EH (cell line): ENCODE data around the gene IQSEC1.
"Not testable (repeated sequence)": the region's sequence is repeated elsewhere in the genome, so short reads cannot be mapped to it uniquely, and the experiment has no call there.

Experiments
- DNase-seq: peaks from one replicate; pipeline ENCODE4 v3.0.0-alpha.2; 2015; ENCODE audit warnings: low read depth

The IQSEC1 gene

GRCh38 chr3:12893247-12893646 lies 180.0 kb downstream of the IQSEC1 start:
- no peak for DNase-seq

- DNase-seq: no peak
Observed at GRCh38 chr3:12892840-12893189, 180.4 kb downstream of the IQSEC1 start.

GRCh38 chr3:12891985-12892839 lies 181.0 kb downstream of the IQSEC1 start:
- DNase-seq: peak; percentile 71

GRCh38 chr3:12891391-12891984 lies 181.7 kb downstream of the IQSEC1 start:
- no peak for DNase-seq

- DNase-seq: no peak
Observed at GRCh38 chr3:12890610-12891390, 182.4 kb downstream of the IQSEC1 start.

- DNase-seq: no peak
Observed at GRCh38 chr3:12886736-12887135, 186.5 kb downstream of the IQSEC1 start.

GRCh38 chr3:12886106-12886679 lies 187.0 kb downstream of the IQSEC1 start:
- DNase-seq: no peak

GRCh38 chr3:12885583-12885930 lies 187.7 kb downstream of the IQSEC1 start:
- no peak for DNase-seq

GRCh38 chr3:12884790-12885582 lies 188.2 kb downstream of the IQSEC1 start:
- DNase-seq: no peak

GRCh38 chr3:12884186-12884680 lies 189.0 kb downstream of the IQSEC1 start:
- DNase-seq: peak; percentile 55

- no peak for DNase-seq
Observed at GRCh38 chr3:12882336-12883310, 190.6 kb downstream of the IQSEC1 start.

- DNase-seq: not testable (repeated sequence)
Observed at GRCh38 chr3:12881858-12882257, 191.4 kb downstream of the IQSEC1 start.

- no peak for DNase-seq
Observed at GRCh38 chr3:12879191-12879815, 193.9 kb downstream of the IQSEC1 start.

GRCh38 chr3:12878758-12879157 lies 194.5 kb downstream of the IQSEC1 start:
- DNase-seq: not testable (repeated sequence)

- no peak for DNase-seq
Observed at GRCh38 chr3:12878141-12878574, 195.1 kb downstream of the IQSEC1 start.

GRCh38 chr3:12877040-12877439 lies 196.2 kb downstream of the IQSEC1 start:
- DNase-seq: no peak

GRCh38 chr3:12875857-12876836 lies 197.1 kb downstream of the IQSEC1 start:
- DNase-seq: peak; percentile 65

- no peak for DNase-seq
Observed at GRCh38 chr3:12871404-12871983, 201.7 kb downstream of the IQSEC1 start.
